Breast epithelium (tissue), 4 donors: ENCODE measurements around the gene RHBDD3. TPM values are rescaled to one million over a fixed set of nuclear protein-coding genes. Genes with fewer than 3 reads are reported as not detected.

Source experiments
- DNase-seq, 2 donors: peaks; one replicate each; pipeline ENCODE4 v3.0.0-alpha.2; 2019; ENCODE audit warnings: low spot score in 2 of 2
- H3K27ac ChIP-seq, 2 donors: fragments of 200-600 bp; sonication (generic) in 1 of 2; one replicate each; pipeline ENCODE4 v1.5.1; 2016 to 2019; ENCODE audit warnings: mild to moderate bottlenecking in 1 of 2
- H3K27me3 ChIP-seq, 2 donors: fragments of 200-600 bp; sonication (generic) in 1 of 2; one replicate each; pipeline versions ENCODE4 v1.5.1 to v1.6.0; 2017 to 2019; ENCODE audit warnings: control low read depth in 1 of 2, mild to moderate bottlenecking in 1 of 2
- H3K36me3 ChIP-seq: fragments of 200-600 bp; one replicate; pipeline ENCODE4 v1.5.1; 2019
- H3K4me1 ChIP-seq, 2 donors: fragments of 200-600 bp; sonication (generic); one replicate each; pipeline ENCODE4 v1.5.1; 2016 to 2019; ENCODE audit warnings: control low read depth in 1 of 2
- H3K4me3 ChIP-seq, 3 donors: fragments of 200-600 bp; sonication (generic); 1 replicate in 2 of 3; 2 replicates in 1 of 3; pipeline ENCODE4 v1.5.1; 2016 to 2019; ENCODE audit warnings: mild to moderate bottlenecking in 3 of 3, moderate library complexity in 2 of 3
- H3K9me3 ChIP-seq, 2 donors: fragments of 200-600 bp; sonication (generic) in 1 of 2; one replicate each; pipeline ENCODE4 v1.5.1; 2016 to 2019; ENCODE audit warnings: control low read depth in 1 of 2
- CTCF ChIP-seq, 3 donors: fragments of 450-650 bp; IDR thresholded peaks; one replicate each; pipeline ENCODE4 v1.5.1; 2016 to 2017; ENCODE audit warnings: antibody characterized with exemption in 3 of 3, mild to moderate bottlenecking in 3 of 3, moderate library complexity in 3 of 3
- POLR2A ChIP-seq: fragments of 450-650 bp; IDR thresholded peaks from one replicate; pipeline ENCODE4 v1.6.1; 2016; ENCODE audit warnings: antibody characterized with exemption, mild to moderate bottlenecking, moderate library complexity
- POLR2AphosphoS5 ChIP-seq, 3 donors: sonication (generic); formaldehyde crosslinking; IDR thresholded peaks; one replicate each; pipeline ENCODE4 v1.6.1; 2017; ENCODE audit warnings: antibody characterized with exemption in 3 of 3
- intact Hi-C: fragments of 100-400 bp; cut with DNase I; formaldehyde crosslinking; loops from one replicate; pipeline ENCODE4 v1.15.1; 2023; ENCODE audit warnings: low total_unique reads
- total RNA-seq, 3 donors: library from RNA; depleted of rRNA; stranded (reverse); fragments of >200 nt; gene quantifications; one replicate each; pipeline ENCODE4 v1.1.0, GENCODE V29; 2016

The RHBDD3 gene
- total RNA-seq, 3 donors from 2014 or later: 16.2 to 31.8 (median 28.2) TPM

GRCh38 chr22:29275819-29276565 is 8.2 kb upstream of the RHBDD3 start:
- DNase-seq: no peak
- no peak for TF ChIP-seq POLR2A
- TF ChIP-seq POLR2AphosphoS5 (IDR thresholded peaks at IDR 0.05): no peak
- TF ChIP-seq CTCF (IDR thresholded peaks at IDR 0.05): no peak
- H3K4me3 ChIP-seq: no peak overlapping the region
- H3K27me3 ChIP-seq: no peaks in the 10 kb centered on the region
- intact Hi-C loops: no loop called here
- H3K27ac ChIP-seq: no peak overlapping the region
- no peaks in the 10 kb centered on the region for H3K9me3 ChIP-seq
- H3K4me1 ChIP-seq: peaks cover 0 to 10% of the 10 kb centered on the region in 2 donors
- peaks cover 6% of the 10 kb centered on the region for H3K36me3 ChIP-seq

GRCh38 chr22:29275167-29275566 is 7.4 kb upstream of the RHBDD3 start:
- Histone ChIP-seq H3K27me3 (no peaks in the 10 kb centered on the region), H3K27ac (no peak overlapping the region), H3K4me3 (no peak overlapping the region), H3K4me1 (peaks cover 0 to 11% of the 10 kb centered on the region in 2 donors), H3K9me3 (no peaks in the 10 kb centered on the region), H3K36me3 (peaks cover 6% of the 10 kb centered on the region)
- TF ChIP-seq CTCF (IDR thresholded peaks at IDR 0.05) (no peak), POLR2A (no peak), POLR2AphosphoS5 (IDR thresholded peaks at IDR 0.05) (no peak)
- no peak for DNase-seq
- intact Hi-C loops: no loop called here

DNA sequence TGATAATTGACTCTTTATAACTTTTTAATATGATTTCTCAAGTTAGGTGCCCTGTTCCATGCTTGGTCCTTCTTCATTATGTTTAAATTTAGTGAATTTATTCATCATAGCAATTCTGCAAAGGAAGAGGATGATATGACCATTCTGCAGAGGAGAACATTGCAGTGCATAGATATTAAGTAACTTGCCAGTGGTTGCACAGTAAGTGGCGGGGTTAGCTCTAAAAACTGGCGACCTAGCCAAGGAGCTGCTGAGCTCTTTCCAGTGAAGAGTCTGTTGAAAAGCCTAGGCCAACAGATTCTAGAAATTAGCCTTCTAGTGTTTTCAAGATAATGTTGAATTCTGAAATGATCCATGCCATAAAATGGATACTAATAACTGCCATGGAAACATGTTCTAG is 4.8 kb upstream of the RHBDD3 start:
- DNase-seq: no peak
- Histone ChIP-seq H3K27ac (no peak overlapping the region), H3K4me1 (peaks cover 0 to 16% of the 10 kb centered on the region in 2 donors), H3K36me3 (no peaks in the 10 kb centered on the region), H3K4me3 (no peak overlapping the region), H3K9me3 (no peaks in the 10 kb centered on the region), H3K27me3 (no peaks in the 10 kb centered on the region)
- intact Hi-C loops: no loop called here
- no peak for TF ChIP-seq CTCF (IDR thresholded peaks at IDR 0.05)

DNA sequence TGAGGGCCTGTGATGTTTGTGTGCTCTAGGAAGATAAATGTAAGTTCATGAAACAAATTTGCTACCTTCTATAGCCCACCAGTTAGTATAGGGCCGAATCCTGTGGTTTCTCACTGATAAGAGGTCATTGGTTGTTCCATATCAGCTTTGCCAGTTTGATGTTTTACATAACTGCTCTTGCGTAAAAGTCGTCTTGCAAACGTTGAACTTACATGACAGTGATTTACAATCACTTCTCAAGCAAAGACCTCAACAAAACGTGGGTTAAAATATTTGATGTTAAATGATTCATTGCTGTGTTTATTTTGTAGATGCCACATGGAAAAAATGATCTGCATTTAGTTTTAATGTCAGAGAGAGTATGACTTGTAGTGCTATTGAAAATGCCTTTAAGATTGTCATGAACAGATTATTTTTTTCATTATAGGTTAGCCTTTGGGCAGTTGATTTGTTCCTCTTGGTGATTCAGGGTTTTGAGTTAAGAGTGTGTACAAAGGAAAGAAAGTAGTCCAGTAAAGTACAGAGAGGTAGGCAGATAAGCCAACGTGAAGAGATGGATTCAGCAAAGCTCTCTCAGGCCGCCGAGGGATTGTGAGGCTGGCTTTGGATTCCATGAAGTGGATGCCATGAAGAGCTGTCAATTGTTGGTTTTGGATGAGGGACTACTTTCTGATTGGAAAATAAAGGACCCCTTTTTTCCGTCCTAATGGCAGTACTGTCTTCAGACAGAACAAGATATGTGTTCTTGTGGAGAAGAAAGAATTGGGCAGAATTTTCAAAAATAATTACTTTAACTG is 2.9 kb upstream of the RHBDD3 start:
- no peak for TF ChIP-seq CTCF (IDR thresholded peaks at IDR 0.05)
- TF ChIP-seq POLR2AphosphoS5 (IDR thresholded peaks at IDR 0.05): no peak
- no peak for TF ChIP-seq POLR2A
- H3K27ac ChIP-seq: no peak overlapping the region
- H3K4me1 ChIP-seq: peaks cover 7 to 16% of the 10 kb centered on the region in 2 donors
- no peaks in the 10 kb centered on the region for H3K9me3 ChIP-seq
- intact Hi-C loops: no loop called here
- DNase-seq: no peak
- no peaks in the 10 kb centered on the region for H3K27me3 ChIP-seq
- peak overlapping the region; percentile 77 to 95 (median 95) for H3K4me3 ChIP-seq
- H3K36me3 ChIP-seq: no peaks in the 10 kb centered on the region
